Fibroblast of pulmonary artery (primary cell): ENCODE measurements around the gene RGS16.
A peak's percentile ranks its signal among the peaks of the same experiment; 100 is the strongest.

Source experiments
- DNase-seq: peaks from one replicate; pipeline ENCODE4 v3.0.0-alpha.2; 2010; ENCODE audit warnings: low read depth
- H3K4me3 ChIP-seq: replicated peaks from 2 replicates; pipeline ENCODE4 v1.5.1; 2011; ENCODE audit warnings: low read depth, mild to moderate bottlenecking, control low read depth, low read length, moderate library complexity
- CTCF ChIP-seq: IDR thresholded peaks from 2 replicates; pipeline ENCODE4 v1.5.1; 2011; ENCODE audit warnings: mild to moderate bottlenecking, control low read depth, low read length, inconsistent platforms; ENCODE audit errors: missing control alignments

The RGS16 gene

GRCh38 chr1:182611326-182611725 lies 7.1 kb upstream of the RGS16 start:
- TF ChIP-seq CTCF, result no peak

GRCh38 chr1:182610606-182611194 lies 6.5 kb upstream of the RGS16 start:
- H3K4me3 ChIP-seq, result no peak overlapping the region
- TF ChIP-seq CTCF, result no peak
- DNase-seq, result no peak

More at GRCh38 chr1:182611326-182611725, 7.1 kb upstream of the RGS16 start:
- no peak overlapping the region for H3K4me3 ChIP-seq
- no peak for DNase-seq

- DNase-seq, result peak; percentile 62
- H3K4me3 ChIP-seq, result no peak overlapping the region
- no peak for TF ChIP-seq CTCF
These were observed 4.8 kb upstream of the RGS16 start for GRCh38 chr1:182608845-182609610.

GRCh38 chr1:182608236-182608635 lies 4.0 kb upstream of the RGS16 start:
- DNase-seq, result no peak
- TF ChIP-seq CTCF, result no peak
- no peak overlapping the region for H3K4me3 ChIP-seq

- H3K4me3 ChIP-seq, result no peak overlapping the region
- no peak for DNase-seq
- TF ChIP-seq CTCF, result no peak
These were observed 3.4 kb upstream of the RGS16 start for GRCh38 chr1:182607566-182607965.

GRCh38 chr1:182603646-182604174 lies 479 bp downstream of the RGS16 start:
- no peak for DNase-seq
- TF ChIP-seq CTCF, result no peak
- H3K4me3 ChIP-seq, result peak overlapping the region; percentile 46
